H9 (cell line): Measurements from ENCODE around the gene FBXO21. TPM values are rescaled to one million over a fixed set of nuclear protein-coding genes. Genes with fewer than 3 reads are reported as not detected.

ENCODE experiments used
- DNase-seq: peaks from one replicate; pipeline ENCODE4 v3.0.0-alpha.2; 2017
- H2AFZ ChIP-seq: one replicate; pipeline ENCODE4 v1.6.1; 2013; ENCODE audit warnings: mild to moderate bottlenecking, low read length, control low read depth, moderate library complexity
- H2AK5ac ChIP-seq: 2 replicates; pipeline ENCODE4 v1.6.1; 2013; ENCODE audit warnings: low read length, control low read depth, mixed read lengths; ENCODE audit not compliant: insufficient read length
- H2BK120ac ChIP-seq: one replicate; pipeline ENCODE4 v1.6.1; 2013; ENCODE audit warnings: low read depth, mild to moderate bottlenecking, low read length, control low read depth, inconsistent platforms; ENCODE audit not compliant: poor library complexity, severe bottlenecking
- H2BK12ac ChIP-seq: 2 replicates; pipeline ENCODE4 v1.6.1; 2013; ENCODE audit warnings: low read length, control low read depth, mixed read lengths, low read depth; ENCODE audit not compliant: insufficient read length
- H2BK15ac ChIP-seq: 2 replicates; pipeline ENCODE4 v1.6.1; 2013; ENCODE audit warnings: low read depth, low read length, control low read depth
- H2BK20ac ChIP-seq: one replicate; pipeline ENCODE4 v1.6.1; 2013; ENCODE audit warnings: low read depth, mild to moderate bottlenecking, low read length, control low read depth, inconsistent platforms; ENCODE audit not compliant: poor library complexity, severe bottlenecking
- H2BK5ac ChIP-seq: 2 replicates; pipeline ENCODE4 v1.6.1; 2013; ENCODE audit warnings: low read length, control low read depth, mixed read lengths; ENCODE audit not compliant: insufficient read length
- H3K14ac ChIP-seq: 2 replicates; pipeline ENCODE4 v1.6.1; 2013; ENCODE audit warnings: low read length, control low read depth; ENCODE audit not compliant: insufficient read depth
- H3K18ac ChIP-seq: 2 replicates; pipeline ENCODE4 v1.6.1; 2013; ENCODE audit warnings: low read depth, mild to moderate bottlenecking, mixed read lengths, low read length, control low read depth; ENCODE audit not compliant: insufficient read length
- H3K23ac ChIP-seq: 2 replicates; pipeline ENCODE4 v1.6.1; 2013; ENCODE audit warnings: low read length, control low read depth, mixed read lengths, low read depth; ENCODE audit not compliant: insufficient read length
- H3K23me2 ChIP-seq: 2 replicates; pipeline ENCODE4 v1.6.1; 2013; ENCODE audit warnings: low read depth, mild to moderate bottlenecking, mixed read lengths, low read length, control low read depth; ENCODE audit not compliant: insufficient read length, poor library complexity, severe bottlenecking
- H3K27ac ChIP-seq: 2 replicates; pipeline ENCODE4 v1.5.1; 2013; ENCODE audit warnings: low read length, control low read depth, mixed read lengths, low read depth; ENCODE audit not compliant: insufficient read length
- H3K27me3 ChIP-seq: 2 replicates; pipeline ENCODE4 v1.6.1; 2013; ENCODE audit warnings: low read length, control low read depth, inconsistent platforms; ENCODE audit not compliant: insufficient read depth
- H3K4ac ChIP-seq: 2 replicates; pipeline ENCODE4 v1.6.1; 2013; ENCODE audit warnings: low read depth, mild to moderate bottlenecking, control low read depth, inconsistent platforms, low read length, moderate library complexity
- H3K4me1 ChIP-seq: 2 replicates; pipeline ENCODE4 v1.6.1; 2013; ENCODE audit warnings: low read length, control low read depth, inconsistent platforms; ENCODE audit not compliant: insufficient read depth
- H3K4me2 ChIP-seq: 2 replicates; pipeline ENCODE4 v1.6.1; 2013; ENCODE audit warnings: low read length, control low read depth, mixed read lengths; ENCODE audit not compliant: insufficient read length, insufficient read depth
- H3K56ac ChIP-seq: 2 replicates; pipeline ENCODE4 v1.6.1; 2013; ENCODE audit warnings: low read depth, mild to moderate bottlenecking, mixed read lengths, low read length, control low read depth; ENCODE audit not compliant: insufficient read length
- H3K79me1 ChIP-seq: 2 replicates; pipeline ENCODE4 v1.6.1; 2013; ENCODE audit warnings: low read depth, mild to moderate bottlenecking, moderate library complexity, low read length, control low read depth, inconsistent platforms; ENCODE audit not compliant: insufficient read depth, poor library complexity, severe bottlenecking
- H3K79me2 ChIP-seq: 2 replicates; pipeline ENCODE4 v1.6.1; 2013; ENCODE audit warnings: low read length, control low read depth, inconsistent platforms; ENCODE audit not compliant: insufficient read depth
- H3K9ac ChIP-seq: 2 replicates; pipeline ENCODE4 v1.6.1; 2013; ENCODE audit warnings: low read length, control low read depth, mixed read lengths; ENCODE audit not compliant: insufficient read length; ENCODE audit errors: extremely low read depth
- H3K9me3 ChIP-seq: one replicate; pipeline ENCODE4 v1.6.1; 2013; ENCODE audit warnings: low read depth, low read length, inconsistent platforms; ENCODE audit not compliant: control insufficient read depth
- H3T11ph ChIP-seq: one replicate; pipeline ENCODE4 v1.6.1; 2013; ENCODE audit warnings: mild to moderate bottlenecking, low read length, control low read depth, inconsistent platforms
- H4K20me1 ChIP-seq: one replicate; pipeline ENCODE4 v1.6.1; 2013; ENCODE audit not compliant: control insufficient read depth, insufficient read length, insufficient read depth
- H4K5ac ChIP-seq: 2 replicates; pipeline ENCODE4 v1.6.1; 2013; ENCODE audit warnings: low read depth, mild to moderate bottlenecking, mixed read lengths, low read length, control low read depth; ENCODE audit not compliant: insufficient read length
- H4K8ac ChIP-seq: replicated peaks from 2 replicates; pipeline ENCODE4 v1.6.1; 2013; ENCODE audit warnings: low read length, control low read depth, mixed read lengths, low read depth; ENCODE audit not compliant: insufficient read length
- H4K91ac ChIP-seq: 2 replicates; pipeline ENCODE4 v1.6.1; 2013; ENCODE audit warnings: low read depth, mild to moderate bottlenecking, moderate library complexity, mixed read lengths, low read length, control low read depth; ENCODE audit not compliant: insufficient read length
- H3K27ac Mint-ChIP-seq, 3 experiments: 2 replicates in 2 of 3; 3 replicates in 1 of 3; pipeline ENCODE4 v1.8.0; 2020 to 2021; ENCODE audit warnings: mixed read lengths in 3 of 3, mild to moderate bottlenecking in 1 of 3, moderate library complexity in 1 of 3
- H3K27me3 Mint-ChIP-seq: 2 replicates; pipeline ENCODE4 v1.8.0; 2021; ENCODE audit warnings: low read depth, mild to moderate bottlenecking, moderate library complexity, mixed read lengths
- H3K36me3 Mint-ChIP-seq, 3 experiments: 2 replicates in 2 of 3; 3 replicates in 1 of 3; pipeline ENCODE4 v1.8.0; 2020 to 2021; ENCODE audit warnings: low read depth in 3 of 3, mixed read lengths in 3 of 3; ENCODE audit not compliant: insufficient read depth in 1 of 3
- H3K4me1 Mint-ChIP-seq, 2 experiments: 2 replicates each; pipeline ENCODE4 v1.8.0; 2020; ENCODE audit warnings: mixed read lengths in 2 of 2
- H3K4me3 Mint-ChIP-seq, 2 experiments: 2 replicates in 1 of 2; 3 replicates in 1 of 2; pipeline ENCODE4 v1.8.0; 2020 to 2021; ENCODE audit warnings: mild to moderate bottlenecking in 2 of 2, mixed read lengths in 2 of 2, moderate library complexity in 1 of 2
- H3K9me3 Mint-ChIP-seq, 2 experiments: 2 replicates in 1 of 2; 3 replicates in 1 of 2; pipeline ENCODE4 v1.8.0; 2020; ENCODE audit warnings: mild to moderate bottlenecking in 2 of 2, mixed read lengths in 2 of 2, moderate library complexity in 1 of 2
- WGBS: extraction: QIAGEN DNeasy Blood & Tissue Kit; methylation state at CpG from one replicate; pipeline ENCODE4 v1.1.7; 2013; ENCODE audit warnings: missing lambda C conversion rate, low lambda C conversion rate, mixed read lengths; ENCODE audit not compliant: insufficient read length; ENCODE audit errors: extremely low coverage; 5-methylcytosine and 5-hydroxymethylcytosine counted together
- total RNA-seq: library from RNA; stranded (reverse); gene quantifications from 2 replicates; pipeline ENCODE4 v1.2.1, GENCODE V29; 2021
- TF ChIP-seq, protein P1 (sequence below): fragments of 200-600 bp; sonication (generic); conservative IDR thresholded peaks from 3 replicates; pipeline ENCODE4 v1.8.0; 2021; ENCODE audit warnings: antibody characterized with exemption, mild to moderate bottlenecking

FBXO21 gene
- total RNA-seq, 1 experiment from 2014 or later, result 58.6 TPM

DNA sequence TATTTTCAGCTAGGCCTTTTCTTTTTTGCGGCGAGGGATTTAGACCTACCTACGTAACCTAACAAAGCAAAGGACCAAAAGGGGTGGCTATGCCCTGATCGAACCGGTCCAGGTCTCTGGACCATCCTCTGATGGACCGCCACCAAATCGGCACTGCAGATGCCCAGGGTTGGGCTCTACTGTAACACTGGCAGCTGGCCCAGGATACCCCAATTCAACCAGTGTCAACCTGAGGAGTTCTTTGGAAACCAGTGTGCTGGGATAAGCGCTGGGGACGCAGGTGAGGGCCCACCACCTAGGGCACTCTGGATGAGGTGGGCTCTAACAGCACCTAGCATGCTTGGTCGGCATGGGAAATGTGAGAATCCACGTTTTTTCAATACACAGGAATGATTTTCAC is 32.2 kb downstream of the FBXO21 start:
- H3K27ac Mint-ChIP-seq, result no peak overlapping the region; a peak in 1 of 7 replicates
- WGBS, result no CpG with 5 or more reads among the region's 11 CpGs
- H3K4me3 Mint-ChIP-seq, result no peak overlapping the region

More for the DNA sequence above, 32.2 kb downstream of the FBXO21 start:
- Histone ChIP-seq H3K18ac (no peak overlapping the region), H3K79me1 (no peaks in the 10 kb centered on the region), H3K56ac (no peak overlapping the region), H3K27ac (no peak overlapping the region), H4K8ac (no peak overlapping the region), H2AFZ (no peak overlapping the region), H3K4me1 (no peaks in the 10 kb centered on the region), H3K27me3 (no peaks in the 10 kb centered on the region), H2AK5ac (no peak overlapping the region), H4K5ac (no peak overlapping the region), H3K9me3 (no peaks in the 10 kb centered on the region), H2BK120ac (no peak overlapping the region), H3K4me2 (no peak overlapping the region), H2BK15ac (no peak overlapping the region), H4K91ac (no peak overlapping the region), H3K14ac (no peak overlapping the region), H2BK5ac (no peak overlapping the region), H2BK20ac (no peak overlapping the region), H3K23me2 (no peaks in the 10 kb centered on the region), H2BK12ac (no peak overlapping the region), H3T11ph (no peak overlapping the region), H3K23ac (no peak overlapping the region), H3K4ac (no peak overlapping the region), H3K79me2 (no peaks in the 10 kb centered on the region), H4K20me1 (no peaks in the 10 kb centered on the region), H3K9ac (no peak overlapping the region)
- TF ChIP-seq, protein P1, sequence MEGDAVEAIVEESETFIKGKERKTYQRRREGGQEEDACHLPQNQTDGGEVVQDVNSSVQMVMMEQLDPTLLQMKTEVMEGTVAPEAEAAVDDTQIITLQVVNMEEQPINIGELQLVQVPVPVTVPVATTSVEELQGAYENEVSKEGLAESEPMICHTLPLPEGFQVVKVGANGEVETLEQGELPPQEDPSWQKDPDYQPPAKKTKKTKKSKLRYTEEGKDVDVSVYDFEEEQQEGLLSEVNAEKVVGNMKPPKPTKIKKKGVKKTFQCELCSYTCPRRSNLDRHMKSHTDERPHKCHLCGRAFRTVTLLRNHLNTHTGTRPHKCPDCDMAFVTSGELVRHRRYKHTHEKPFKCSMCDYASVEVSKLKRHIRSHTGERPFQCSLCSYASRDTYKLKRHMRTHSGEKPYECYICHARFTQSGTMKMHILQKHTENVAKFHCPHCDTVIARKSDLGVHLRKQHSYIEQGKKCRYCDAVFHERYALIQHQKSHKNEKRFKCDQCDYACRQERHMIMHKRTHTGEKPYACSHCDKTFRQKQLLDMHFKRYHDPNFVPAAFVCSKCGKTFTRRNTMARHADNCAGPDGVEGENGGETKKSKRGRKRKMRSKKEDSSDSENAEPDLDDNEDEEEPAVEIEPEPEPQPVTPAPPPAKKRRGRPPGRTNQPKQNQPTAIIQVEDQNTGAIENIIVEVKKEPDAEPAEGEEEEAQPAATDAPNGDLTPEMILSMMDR, result no peak
- no peak for DNase-seq
- Mint-ChIP-seq H3K4me1 (peaks cover 3% of the 10 kb centered on the region in 2 experiments; a peak in 1 of 4 replicates), H3K36me3 (peaks cover 54 to 90% (median 84%) of the 10 kb centered on the region in 3 experiments), H3K27me3 (no peaks in the 10 kb centered on the region), H3K9me3 (no peaks in the 10 kb centered on the region)
